ENCODE results near the gene DMXL1. TPM values are rescaled to one million over a fixed set of nuclear protein-coding genes. Genes with fewer than 3 reads are reported as not detected.

The DMXL1 gene
- total and polyA plus RNA-seq, 4 donors = 4.3 to 38.1 (median 25.1) TPM

- TF ChIP-seq JUND (IDR thresholded peaks at IDR 0.05) = no peak
- no peak for TF ChIP-seq MAX (IDR thresholded peaks at IDR 0.05)
- no peak for TF ChIP-seq HNF4A (conservative IDR thresholded peaks at IDR 0.05)
- no peak for TF ChIP-seq NR2F2 (IDR thresholded peaks at IDR 0.05)
- TF ChIP-seq HNF4G (IDR thresholded peaks at IDR 0.05) = no peak
- no peak for TF ChIP-seq YY1 (IDR thresholded peaks at IDR 0.05)
- TF ChIP-seq REST (IDR thresholded peaks at IDR 0.05) = no peak
- TF ChIP-seq EGR1 (IDR thresholded peaks at IDR 0.05; ENCODE audit: low read depth in 2 of 2) = no peak
- TF ChIP-seq ATF3 (IDR thresholded peaks at IDR 0.05) = no peak
- no peak for TF ChIP-seq SP1 (IDR thresholded peaks at IDR 0.05)
- no peak for TF ChIP-seq GABPA (IDR thresholded peaks at IDR 0.05 in 1 of 2, conservative IDR thresholded peaks at IDR 0.05 in 1 of 2)
- no peak for TF ChIP-seq CTCF (IDR thresholded peaks at IDR 0.05; ENCODE audit: low read depth, low read length, missing input control)
- Histone ChIP-seq H3K4me3 (ENCODE audit: low read depth in 1 of 3, low read length in 3 of 3) (no peak overlapping the region), H3K36me3 (ENCODE audit: control insufficient read depth in 4 of 4, insufficient read depth in 3 of 4, low read depth in 1 of 4, low read length in 3 of 4) (peaks cover 0 to 9% (median 5%) of the 10 kb centered on the region in 4 donors), H3K9ac (ENCODE audit: low read depth in 1 of 2, low read length in 2 of 2) (no peak overlapping the region), H3K27me3 (ENCODE audit: control insufficient read depth in 4 of 4, insufficient read depth in 4 of 4, low read length in 3 of 4) (no peaks in the 10 kb centered on the region), H3K4me1 (ENCODE audit: control insufficient read depth in 4 of 4, insufficient read depth in 4 of 4, low read length in 3 of 4) (no peaks in the 10 kb centered on the region), H3K9me3 (ENCODE audit: control insufficient read depth in 4 of 4, low read length in 3 of 4) (no peaks in the 10 kb centered on the region), H3K27ac (ENCODE audit: low read depth in 1 of 2, low read length in 2 of 2) (no peak overlapping the region)
- WGBS = 92% methylated on average over 3 of the region's 3 CpGs
- no peak for DNase-seq (ENCODE audit: low spot score)
Observed at GRCh38 chr5:119243888-119244287, 173.0 kb downstream of the DMXL1 start.

- DNase-seq (ENCODE audit: low spot score) = no peak
- Histone ChIP-seq H3K9me3 (ENCODE audit: control insufficient read depth in 4 of 4, low read length in 3 of 4) (no peaks in the 10 kb centered on the region), H3K27me3 (ENCODE audit: control insufficient read depth in 4 of 4, insufficient read depth in 4 of 4, low read length in 3 of 4) (no peaks in the 10 kb centered on the region), H3K4me3 (ENCODE audit: low read depth in 1 of 3, low read length in 3 of 3) (no peak overlapping the region), H3K9ac (ENCODE audit: low read depth in 1 of 2, low read length in 2 of 2) (no peak overlapping the region), H3K27ac (ENCODE audit: low read depth in 1 of 2, low read length in 2 of 2) (no peak overlapping the region), H3K36me3 (ENCODE audit: control insufficient read depth in 4 of 4, insufficient read depth in 3 of 4, low read depth in 1 of 4, low read length in 3 of 4) (peaks cover 0 to 13% (median 4%) of the 10 kb centered on the region in 4 donors), H3K4me1 (ENCODE audit: control insufficient read depth in 4 of 4, insufficient read depth in 4 of 4, low read length in 3 of 4) (no peaks in the 10 kb centered on the region)
- WGBS = 93% methylated on average over 7 of the region's 7 CpGs
- TF ChIP-seq JUND (IDR thresholded peaks at IDR 0.05) = no peak
- no peak for TF ChIP-seq HNF4A (conservative IDR thresholded peaks at IDR 0.05)
- TF ChIP-seq RXRA (IDR thresholded peaks at IDR 0.05) = no peak
- no peak for TF ChIP-seq SP1 (IDR thresholded peaks at IDR 0.05)
- no peak for TF ChIP-seq REST (IDR thresholded peaks at IDR 0.05)
- no peak for TF ChIP-seq GABPA (IDR thresholded peaks at IDR 0.05 in 1 of 2, conservative IDR thresholded peaks at IDR 0.05 in 1 of 2)
- TF ChIP-seq HNF4G (IDR thresholded peaks at IDR 0.05) = no peak
- no peak for TF ChIP-seq ATF3 (IDR thresholded peaks at IDR 0.05)
- TF ChIP-seq CTCF (IDR thresholded peaks at IDR 0.05; ENCODE audit: low read depth, low read length, missing input control) = no peak
- TF ChIP-seq NR2F2 (IDR thresholded peaks at IDR 0.05) = no peak
- TF ChIP-seq YY1 (IDR thresholded peaks at IDR 0.05) = no peak
- no peak for TF ChIP-seq MAX (IDR thresholded peaks at IDR 0.05)
- TF ChIP-seq FOXA1 (IDR thresholded peaks at IDR 0.05) = no peak
Observed at GRCh38 chr5:119250946-119251901, 180.3 kb downstream of the DMXL1 start.

All from liver (tissue), 9 donors.